Spleen (tissue), 11 donors: ENCODE measurements around the gene NPIPB2. TPM values are rescaled to one million over a fixed set of nuclear protein-coding genes. Genes with fewer than 3 reads are reported as not detected.

ENCODE experiments used
- DNase-seq: peaks from one replicate; pipeline ENCODE4 v3.0.0-alpha.2; 2020
- H3K27ac ChIP-seq, 8 donors: fragments of 200-600 bp; sonication (generic) in 7 of 8; 1 replicate in 4 of 8; 2 replicates in 4 of 8; pipeline versions ENCODE4 v1.5.0 to v1.8.0; 2016 to 2021; ENCODE audit warnings: inconsistent platforms in 4 of 8, mild to moderate bottlenecking in 4 of 8, moderate library complexity in 1 of 8
- H3K27me3 ChIP-seq, 7 donors: fragments of 200-600 bp; sonication (generic) in 6 of 7; replicated peaks in 1 of 7; 1 replicate in 4 of 7; 2 replicates in 3 of 7; pipeline versions ENCODE4 v1.5.0 to v1.8.0; 2016 to 2021; ENCODE audit warnings: inconsistent platforms in 3 of 7, mild to moderate bottlenecking in 1 of 7
- H3K36me3 ChIP-seq, 6 donors: fragments of 200-600 bp; sonication (generic) in 5 of 6; 1 replicate in 4 of 6; 2 replicates in 2 of 6; pipeline versions ENCODE4 v1.5.0 to v1.8.0; 2016 to 2021; ENCODE audit warnings: inconsistent platforms in 2 of 6
- H3K4me1 ChIP-seq, 6 donors: fragments of 200-600 bp; sonication (generic) in 5 of 6; 1 replicate in 3 of 6; 2 replicates in 3 of 6; pipeline versions ENCODE4 v1.5.0 to v1.8.0; 2016 to 2021; ENCODE audit warnings: inconsistent platforms in 3 of 6
- H3K4me3 ChIP-seq, 8 donors: fragments of 200-600 bp; sonication (generic) in 7 of 8; 1 replicate in 4 of 8; 2 replicates in 4 of 8; pipeline versions ENCODE4 v1.5.0 to v1.8.0; 2016 to 2021; ENCODE audit warnings: inconsistent platforms in 4 of 8, mild to moderate bottlenecking in 4 of 8, moderate library complexity in 2 of 8
- H3K9me3 ChIP-seq, 8 donors: fragments of 200-600 bp; sonication (generic) in 7 of 8; 1 replicate in 4 of 8; 2 replicates in 4 of 8; pipeline versions ENCODE4 v1.5.0 to v1.8.0; 2016 to 2021; ENCODE audit warnings: inconsistent platforms in 4 of 8
- CTCF ChIP-seq, 11 experiments: fragments of 200-600 bp in 7 of 11; fragments of 450-650 bp in 4 of 11; sonication (generic) in 4 of 11; IDR thresholded peaks in 8 of 11; conservative IDR thresholded peaks in 3 of 11; 1 replicate in 7 of 11; 2 replicates in 4 of 11; pipeline versions ENCODE4 v1.4.0 to v1.8.0; 2016 to 2021; ENCODE audit warnings: antibody characterized with exemption in 11 of 11, inconsistent platforms in 4 of 11, mild to moderate bottlenecking in 1 of 11
- POLR2A ChIP-seq, 3 donors: fragments of 450-650 bp; IDR thresholded peaks; one replicate each; pipeline ENCODE4 v1.5.1; 2017; ENCODE audit warnings: antibody characterized with exemption in 3 of 3, mild to moderate bottlenecking in 1 of 3
- POLR2AphosphoS5 ChIP-seq, 3 donors: sonication (generic); formaldehyde crosslinking; IDR thresholded peaks; one replicate each; pipeline ENCODE4 v1.5.1; 2017; ENCODE audit warnings: antibody characterized with exemption in 3 of 3
- WGBS, 5 donors: extraction: QIAGEN DNeasy Blood & Tissue Kit in 3 of 5; methylation state at CpG; one replicate each; pipeline versions ENCODE4 v1.1.5 to v1.1.7; 2013 to 2018; 5-methylcytosine and 5-hydroxymethylcytosine counted together
- intact Hi-C: fragments of 100-400 bp; cut with DNase I; formaldehyde crosslinking; loops from one replicate; pipeline ENCODE4 v1.15.0; 2023; ENCODE audit warnings: low total_unique reads
- polyA plus RNA-seq, 3 donors: library from polyadenylated mRNA; stranded (reverse); fragments of 200-250 nt; gene quantifications; one replicate each; pipeline ENCODE4 v1.2.1, GENCODE V29; 2013
- total RNA-seq, 7 donors: library from RNA; depleted of rRNA in 3 of 7; stranded (reverse); fragments of >200 nt in 3 of 7; fragmentation: NEBNext Ultra II Directional in 4 of 7; extraction: Animal tissue kit (Norgen Biotek cat#: 25700) in 4 of 7; gene quantifications; one replicate each; pipeline versions ENCODE4 v1.1.0 to v1.2.1, GENCODE V29; 2016 to 2021
- donor health status: healthy with polysubstance abuse.
- donor health status: DM: no; HTN: no; CAD: no; lungs with moderate emphysema.
- donor health status: DM: no; HTN: no; CAD: no.
- donor health status: Bipolar disorder and iron deficiency.
- donor health status: healthy.
- donor health status: DM: no; HTN: no; CAD: no.
- donor health status: DM: yes; HTN: yes; CAD: no.

Gene NPIPB2
- total and polyA plus RNA-seq, 10 donors, result 4.0 to 23.7 (median 10.9) TPM

- WGBS, 5 donors, result 0 to 1% (median 1%) methylated on average over 11 to 79 of the region's 79 CpGs
Measured at GRCh38 chr16:11915114-11915643, 26.7 kb downstream of the NPIPB2 start.

GRCh38 chr16:11914210-11915113 is 27.4 kb downstream of the NPIPB2 start:
- no peak for DNase-seq
- H3K4me3 ChIP-seq, result peak overlapping the region; percentile 75 to 99 (median 90)
- no peaks in the 10 kb centered on the region for H3K36me3 ChIP-seq
- no peak for TF ChIP-seq CTCF (IDR thresholded peaks at IDR 0.05 in 8 of 11, conservative IDR thresholded peaks at IDR 0.05 in 3 of 11)
- intact Hi-C loops, result no loop called here
- peak overlapping the region; percentile 85 to 99 (median 92) for H3K27ac ChIP-seq
- no peaks in the 10 kb centered on the region for H3K9me3 ChIP-seq
- peaks cover 24 to 60% (median 55%) of the 10 kb centered on the region in 6 donors for H3K4me1 ChIP-seq
- WGBS, 5 donors, result 1 to 3% (median 2%) methylated on average over 24 to 30 of the region's 30 CpGs
- H3K27me3 ChIP-seq, result no peaks in the 10 kb centered on the region

More at GRCh38 chr16:11915114-11915643, 26.7 kb downstream of the NPIPB2 start:
- peak; percentile 92 for DNase-seq
- Histone ChIP-seq H3K27ac (peak overlapping the region; percentile 85 to 99 (median 92)), H3K4me1 (peaks cover 23 to 53% (median 48%) of the 10 kb centered on the region in 6 donors), H3K4me3 (peak overlapping the region; percentile 75 to 99 (median 90)), H3K9me3 (no peaks in the 10 kb centered on the region), H3K27me3 (no peaks in the 10 kb centered on the region), H3K36me3 (no peaks in the 10 kb centered on the region)
- no peak for TF ChIP-seq POLR2AphosphoS5 (IDR thresholded peaks at IDR 0.05)
- TF ChIP-seq POLR2A (IDR thresholded peaks at IDR 0.05), result no peak
- TF ChIP-seq CTCF (IDR thresholded peaks at IDR 0.05 in 8 of 11, conservative IDR thresholded peaks at IDR 0.05 in 3 of 11), result no peak
- intact Hi-C loops, result no loop called here

DNA sequence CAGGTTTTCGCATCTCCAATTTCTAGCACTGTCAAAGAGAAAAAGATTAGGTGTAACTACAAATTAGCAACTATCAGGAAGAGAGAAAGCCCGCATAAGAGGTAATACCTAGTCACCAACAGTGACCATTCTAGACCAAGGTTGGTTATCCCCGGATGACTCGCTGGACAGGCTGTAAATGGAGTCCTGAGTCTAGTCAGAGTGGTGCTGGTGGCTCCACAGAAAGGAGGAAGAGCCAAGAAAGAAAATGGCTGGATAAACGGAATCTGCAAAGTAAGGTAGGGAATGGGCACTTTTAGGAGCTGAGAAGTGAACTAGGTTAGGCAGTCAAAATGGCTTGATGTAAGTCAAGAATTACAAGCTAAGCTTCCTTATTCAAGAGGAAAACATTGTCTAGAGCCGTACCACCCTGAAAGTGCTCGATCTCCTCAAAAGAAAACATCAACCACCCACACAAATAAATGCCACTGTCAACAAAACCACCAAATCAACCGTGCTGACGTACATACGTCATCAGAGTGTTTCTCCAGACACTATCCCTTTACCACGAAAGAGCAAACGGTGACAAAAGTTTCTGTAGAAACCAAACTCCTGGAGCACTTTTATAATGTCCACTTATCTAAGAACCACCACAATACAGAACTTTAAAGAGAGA is 28.3 kb downstream of the NPIPB2 start:
- intact Hi-C loops, result no loop called here
- H3K9me3 ChIP-seq, result no peaks in the 10 kb centered on the region
- no peak for DNase-seq
- H3K36me3 ChIP-seq, result no peaks in the 10 kb centered on the region
- peaks cover 24 to 69% (median 58%) of the 10 kb centered on the region in 6 donors for H3K4me1 ChIP-seq
- H3K27ac ChIP-seq, result peak overlapping the region in 7 of 8 donors; percentile 90 to 99 (median 93)
- peak overlapping the region; percentile 75 to 99 (median 90) for H3K4me3 ChIP-seq
- 32 to 45% (median 42%) methylated on average over 12 of the region's 12 CpGs for WGBS, 5 donors
- no peak for TF ChIP-seq CTCF (IDR thresholded peaks at IDR 0.05 in 8 of 11, conservative IDR thresholded peaks at IDR 0.05 in 3 of 11)
- TF ChIP-seq POLR2A (IDR thresholded peaks at IDR 0.05), result no peak
- TF ChIP-seq POLR2AphosphoS5 (IDR thresholded peaks at IDR 0.05), result peak in 1 of 3 donors; percentile 37
- H3K27me3 ChIP-seq, result no peaks in the 10 kb centered on the region
